Hippocampal formation (tissue), 2 donors: ENCODE measurements around the gene CHRNA5.

Source experiments
- DNase-seq, 2 donors: peaks; one replicate each; lab custom pipeline; 2025; lab: John Stamatoyannopoulos, UW

CHRNA5 gene

GRCh38 chr15:78640527-78641101 is 75.3 kb downstream of the CHRNA5 start:
- no peak for DNase-seq

DNA sequence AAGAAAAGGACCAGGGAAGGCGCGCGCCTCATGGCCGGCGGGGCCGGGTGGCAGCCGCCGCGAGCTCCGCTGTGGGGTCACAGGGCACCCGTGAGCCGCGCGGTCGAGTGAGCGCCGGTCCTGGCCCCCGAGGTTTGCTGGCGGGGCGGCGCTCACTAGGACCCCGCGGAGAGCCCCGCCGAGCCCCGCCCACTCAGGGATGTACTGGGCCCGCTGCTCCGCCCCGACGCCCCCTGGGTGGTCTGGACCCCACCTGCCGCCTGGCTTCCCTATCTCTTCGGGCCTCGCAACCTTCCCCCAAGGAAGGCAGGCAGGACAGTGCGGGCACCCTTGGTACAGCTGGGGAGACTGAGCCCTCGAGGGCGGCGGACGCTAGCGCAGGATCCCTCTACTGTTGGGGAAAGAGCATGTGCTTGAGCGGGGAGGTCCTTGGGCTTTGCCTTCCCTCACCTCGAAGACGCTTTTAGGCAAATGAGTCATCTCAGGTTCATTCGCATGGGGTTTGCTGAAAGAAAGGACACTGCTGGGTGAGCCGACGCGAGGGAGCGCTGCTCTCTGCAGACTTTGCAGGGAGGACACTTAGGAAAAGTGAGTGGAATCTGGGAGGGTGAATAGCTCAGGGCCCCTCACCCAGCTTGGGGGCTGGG is 75.9 kb downstream of the CHRNA5 start, which contains the start of gene CHRNB4:
TSS of gene CHRNB4 (minus strand) at position 109 of the 647 bp plus-strand sequence. CDS start at position 32, 77 bp downstream.
- DNase-seq: no peak

DNA sequence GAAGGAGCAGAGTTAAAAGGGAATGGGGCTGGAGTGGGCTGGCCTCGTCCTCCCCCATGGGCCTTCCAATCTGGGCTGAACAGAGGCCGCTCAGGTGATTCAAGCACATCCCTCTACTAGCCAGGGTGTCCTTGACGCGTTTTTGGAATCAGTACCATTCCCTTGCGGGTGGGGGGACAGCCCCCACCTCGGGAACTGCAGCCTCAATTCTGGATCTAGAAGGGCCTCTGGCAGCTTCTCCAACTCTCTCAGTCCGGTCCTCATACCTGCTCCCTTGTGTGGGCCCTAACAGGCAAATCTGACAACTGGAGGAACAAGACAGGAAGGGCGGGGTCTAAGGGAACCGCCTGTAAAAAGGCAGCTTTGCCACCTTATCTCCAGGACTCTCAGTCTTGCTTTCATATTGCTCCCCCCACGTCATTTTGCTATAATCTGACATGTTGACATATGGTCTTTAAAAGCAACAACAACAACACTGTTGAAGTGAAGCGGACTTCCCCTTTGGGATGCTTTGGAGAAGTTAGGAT is 76.5 kb downstream of the CHRNA5 start:
- DNase-seq: no peak

DNA sequence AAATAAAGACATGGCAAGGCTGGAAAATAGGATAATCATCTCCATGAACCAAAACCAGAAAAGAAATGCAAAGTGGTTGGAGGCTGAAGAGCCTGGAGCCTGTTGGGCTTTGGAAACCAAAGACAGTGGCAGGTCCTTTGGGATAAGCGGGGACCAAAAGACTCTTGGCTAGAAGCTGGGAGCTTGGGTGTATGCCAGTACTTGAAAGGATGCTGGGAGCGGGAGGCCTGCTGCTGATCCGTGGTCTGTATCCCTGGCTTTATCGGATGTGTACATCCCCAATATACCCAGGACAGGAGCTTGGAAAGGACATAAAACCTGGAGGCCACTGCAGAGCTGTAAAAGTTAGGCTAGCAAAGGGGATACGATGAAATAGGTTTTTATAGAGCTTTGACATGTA is 77.0 kb downstream of the CHRNA5 start:
- no peak for DNase-seq
